OCI-LY3 (cell line): ENCODE data around the gene DOLK.

Source experiments
- H2AFZ ChIP-seq: fragments of 200-600, 300-600 bp; shearing (Covaris generic); 2 replicates; pipeline ENCODE4 v1.6.0; 2014; ENCODE audit warnings: antibody characterized with exemption, low read depth, low read length
- H3K27ac ChIP-seq: fragments of 200-600, 300-600 bp; sonication (generic); 2 replicates; pipeline ENCODE4 v1.5.1; 2014; ENCODE audit warnings: mild to moderate bottlenecking, low read length, moderate library complexity, mixed read lengths
- H3K27me3 ChIP-seq: fragments of 200-600, 300-600 bp; sonication (generic); 2 replicates; pipeline ENCODE4 v1.6.1; 2014; ENCODE audit warnings: low read depth, low read length, mixed read lengths
- H3K36me3 ChIP-seq: fragments of 200-600, 300-600 bp; sonication (generic); replicated peaks from 2 replicates; pipeline ENCODE3; 2014; ENCODE audit warnings: low read depth, low read length, mixed read lengths
- H3K4me1 ChIP-seq: fragments of 300-600, 200-600 bp; sonication (generic); 2 replicates; pipeline ENCODE4 v1.6.1; 2014; ENCODE audit warnings: low read length, mixed read lengths
- H3K4me2 ChIP-seq: fragments of 200-600, 300-600 bp; sonication (generic); 2 replicates; pipeline ENCODE4 v1.6.1; 2014; ENCODE audit warnings: low read length, mixed read lengths
- H3K4me3 ChIP-seq: fragments of 300-600, 200-600 bp; sonication (generic); 2 replicates; pipeline ENCODE4 v1.5.1; 2014; ENCODE audit warnings: antibody characterized with exemption, mild to moderate bottlenecking, low read length, moderate library complexity
- H3K79me2 ChIP-seq: fragments of 300-600, 200-600 bp; shearing (Covaris generic); 2 replicates; pipeline ENCODE4 v1.6.1; 2014; ENCODE audit warnings: mild to moderate bottlenecking, low read length, mixed read lengths
- H3K9ac ChIP-seq: fragments of 300-600, 200-600 bp; shearing (Covaris generic); 2 replicates; pipeline ENCODE4 v1.6.0; 2014; ENCODE audit warnings: mild to moderate bottlenecking, low read length, moderate library complexity
- H3K9me3 ChIP-seq: fragments of 200-600, 300-600 bp; shearing (Covaris generic); 2 replicates; pipeline ENCODE4 v1.6.1; 2014; ENCODE audit warnings: low read length, mixed read lengths; ENCODE audit not compliant: insufficient read depth
- H4K20me1 ChIP-seq: fragments of 200-600, 300-600 bp; sonication (generic); 2 replicates; pipeline ENCODE4 v1.6.1; 2016; ENCODE audit warnings: low read length, mixed read lengths; ENCODE audit not compliant: insufficient read depth
- EZH2phosphoT487 ChIP-seq: fragments of 200-600 bp; shearing (Covaris generic); IDR thresholded peaks from 2 replicates; pipeline ENCODE4 v1.6.1; 2018; ENCODE audit warnings: antibody characterized with exemption, mixed run types, low read depth
- TF ChIP-seq, protein P1 (sequence below): fragments of 200-600, 300-600 bp; sonication (generic); IDR thresholded peaks from 2 replicates; pipeline ENCODE4 v1.5.1; 2014; ENCODE audit warnings: antibody characterized with exemption, low read length, low read depth

The DOLK gene

GRCh38 chr9:128913995-128914772 lies 33.2 kb downstream of the DOLK start:
- Histone ChIP-seq H2AFZ (no peak overlapping the region), H3K4me2 (no peak overlapping the region), H3K27me3 (no peaks in the 10 kb centered on the region), H3K4me1 (no peaks in the 10 kb centered on the region), H3K4me3 (no peak overlapping the region), H3K9me3 (no peaks in the 10 kb centered on the region), H4K20me1 (peaks cover 12% of the 10 kb centered on the region), H3K36me3 (peaks cover 6% of the 10 kb centered on the region), H3K27ac (no peak overlapping the region), H3K9ac (no peak overlapping the region), H3K79me2 (no peaks in the 10 kb centered on the region; the same call in 1 of the 2 replicates)
- TF ChIP-seq EZH2phosphoT487 = no peak
- TF ChIP-seq, protein P1, sequence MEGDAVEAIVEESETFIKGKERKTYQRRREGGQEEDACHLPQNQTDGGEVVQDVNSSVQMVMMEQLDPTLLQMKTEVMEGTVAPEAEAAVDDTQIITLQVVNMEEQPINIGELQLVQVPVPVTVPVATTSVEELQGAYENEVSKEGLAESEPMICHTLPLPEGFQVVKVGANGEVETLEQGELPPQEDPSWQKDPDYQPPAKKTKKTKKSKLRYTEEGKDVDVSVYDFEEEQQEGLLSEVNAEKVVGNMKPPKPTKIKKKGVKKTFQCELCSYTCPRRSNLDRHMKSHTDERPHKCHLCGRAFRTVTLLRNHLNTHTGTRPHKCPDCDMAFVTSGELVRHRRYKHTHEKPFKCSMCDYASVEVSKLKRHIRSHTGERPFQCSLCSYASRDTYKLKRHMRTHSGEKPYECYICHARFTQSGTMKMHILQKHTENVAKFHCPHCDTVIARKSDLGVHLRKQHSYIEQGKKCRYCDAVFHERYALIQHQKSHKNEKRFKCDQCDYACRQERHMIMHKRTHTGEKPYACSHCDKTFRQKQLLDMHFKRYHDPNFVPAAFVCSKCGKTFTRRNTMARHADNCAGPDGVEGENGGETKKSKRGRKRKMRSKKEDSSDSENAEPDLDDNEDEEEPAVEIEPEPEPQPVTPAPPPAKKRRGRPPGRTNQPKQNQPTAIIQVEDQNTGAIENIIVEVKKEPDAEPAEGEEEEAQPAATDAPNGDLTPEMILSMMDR = no peak

- peaks cover 12% of the 10 kb centered on the region for H4K20me1 ChIP-seq
- no peak overlapping the region for H3K4me2 ChIP-seq
These were observed 34.1 kb downstream of the DOLK start for GRCh38 chr9:128913048-128913900.

DNA sequence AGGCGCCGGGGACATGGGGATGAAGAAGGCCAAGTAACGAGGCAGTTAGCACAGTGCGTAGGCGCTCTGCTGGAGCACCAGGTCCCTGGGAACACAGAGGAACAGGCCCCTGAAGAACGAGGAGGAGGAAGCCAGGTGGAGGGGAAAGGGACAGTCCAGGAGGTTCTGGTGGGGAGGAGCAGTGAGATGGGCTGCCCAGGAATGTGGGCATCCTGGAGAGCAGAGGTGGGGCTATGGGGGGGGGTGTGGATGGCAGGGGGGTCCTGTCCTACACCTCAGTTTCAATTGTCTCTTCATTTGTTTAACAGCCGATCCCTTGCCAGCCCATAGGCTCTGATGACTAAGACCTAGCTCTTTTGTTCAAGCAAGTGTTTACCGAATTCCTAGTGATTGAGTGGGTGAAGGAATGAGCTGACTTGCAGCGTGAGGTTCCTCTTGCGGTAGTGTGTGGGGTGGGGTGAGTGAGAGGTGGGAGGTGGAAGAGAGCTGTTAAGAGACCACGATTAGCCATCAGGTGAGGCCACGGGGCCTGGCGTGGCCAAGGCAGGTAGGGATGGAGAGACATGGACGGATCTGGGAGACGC lies 35.0 kb downstream of the DOLK start:
- peaks cover 19% of the 10 kb centered on the region for H3K36me3 ChIP-seq
- H3K4me1 ChIP-seq = no peaks in the 10 kb centered on the region
- TF ChIP-seq, protein P1 = no peak
- TF ChIP-seq EZH2phosphoT487 = no peak
- H3K27me3 ChIP-seq = no peaks in the 10 kb centered on the region
- H3K9me3 ChIP-seq = no peaks in the 10 kb centered on the region
- no peak overlapping the region for H3K9ac ChIP-seq
- no peak overlapping the region for H3K4me3 ChIP-seq
- no peaks in the 10 kb centered on the region; the same call in 1 of the 2 replicates for H3K79me2 ChIP-seq
- no peak overlapping the region for H3K27ac ChIP-seq
- no peak overlapping the region for H2AFZ ChIP-seq
- H4K20me1 ChIP-seq = peaks cover 12% of the 10 kb centered on the region
- no peak overlapping the region for H3K4me2 ChIP-seq

More at GRCh38 chr9:128913048-128913900, 34.1 kb downstream of the DOLK start:
- Histone ChIP-seq H3K36me3 (peaks cover 14% of the 10 kb centered on the region), H3K27ac (no peak overlapping the region), H3K4me1 (no peaks in the 10 kb centered on the region), H2AFZ (no peak overlapping the region), H3K9me3 (no peaks in the 10 kb centered on the region), H3K9ac (no peak overlapping the region), H3K79me2 (no peaks in the 10 kb centered on the region; the same call in 1 of the 2 replicates), H3K4me3 (no peak overlapping the region), H3K27me3 (no peaks in the 10 kb centered on the region)
- TF ChIP-seq, protein P1 = no peak
- no peak for TF ChIP-seq EZH2phosphoT487
